VCaP (cell line): ENCODE measurements around the gene ANGPTL4.
"Not testable (repeated sequence)": the region's sequence is repeated elsewhere in the genome, so short reads cannot be mapped to it uniquely, and the experiment has no call there.

ENCODE experiments used
- H3K27ac ChIP-seq: fragments of 450-650 bp; 2 replicates; pipeline ENCODE4 v1.5.1; 2017
- CTCF ChIP-seq: fragments of 450-650 bp; conservative IDR thresholded peaks from 2 replicates; pipeline ENCODE4 v1.5.1; 2017; ENCODE audit warnings: mild to moderate bottlenecking, moderate library complexity

Gene ANGPTL4

GRCh38 chr19:8337728-8338127, 26.2 kb upstream of the ANGPTL4 start:
- no peak for TF ChIP-seq CTCF
- H3K27ac ChIP-seq, result no peak overlapping the region

- TF ChIP-seq CTCF, result no peak
- H3K27ac ChIP-seq, result no peak overlapping the region
Measured at GRCh38 chr19:8338835-8339234, 25.1 kb upstream of the ANGPTL4 start.

- no peak for TF ChIP-seq CTCF
- H3K27ac ChIP-seq, result no peak overlapping the region
Measured at GRCh38 chr19:8340341-8341096, 23.4 kb upstream of the ANGPTL4 start.

- not testable (repeated sequence) for H3K27ac ChIP-seq
Measured at GRCh38 chr19:8341504-8341903, 22.5 kb upstream of the ANGPTL4 start.

GRCh38 chr19:8342316-8342683, 21.7 kb upstream of the ANGPTL4 start:
- TF ChIP-seq CTCF, result no peak
- H3K27ac ChIP-seq, result no peak overlapping the region

GRCh38 chr19:8342684-8343482, 21.1 kb upstream of the ANGPTL4 start, which contains the start of gene KANK3:
KANK3 (minus strand) TSS chr19:8343262; CDS start chr19:8337828, 5,434 bp downstream.
- no peak for TF ChIP-seq CTCF
- H3K27ac ChIP-seq, result no peak within 1 kb of the TSS

GRCh38 chr19:8343483-8343844, 20.5 kb upstream of the ANGPTL4 start:
- H3K27ac ChIP-seq, result no peak overlapping the region
- TF ChIP-seq CTCF, result no peak

GRCh38 chr19:8349629-8350372, 14.2 kb upstream of the ANGPTL4 start:
- not testable (repeated sequence) for H3K27ac ChIP-seq
